Raji (cell line): ENCODE measurements around the gene XBP1.

Source experiments
- POLR2A ChIP-seq: IDR thresholded peaks from 2 replicates; pipeline ENCODE4 v1.6.1; 2011; ENCODE audit warnings: low read depth, low read length, control low read depth; ENCODE audit not compliant: insufficient read depth

Gene XBP1

DNA sequence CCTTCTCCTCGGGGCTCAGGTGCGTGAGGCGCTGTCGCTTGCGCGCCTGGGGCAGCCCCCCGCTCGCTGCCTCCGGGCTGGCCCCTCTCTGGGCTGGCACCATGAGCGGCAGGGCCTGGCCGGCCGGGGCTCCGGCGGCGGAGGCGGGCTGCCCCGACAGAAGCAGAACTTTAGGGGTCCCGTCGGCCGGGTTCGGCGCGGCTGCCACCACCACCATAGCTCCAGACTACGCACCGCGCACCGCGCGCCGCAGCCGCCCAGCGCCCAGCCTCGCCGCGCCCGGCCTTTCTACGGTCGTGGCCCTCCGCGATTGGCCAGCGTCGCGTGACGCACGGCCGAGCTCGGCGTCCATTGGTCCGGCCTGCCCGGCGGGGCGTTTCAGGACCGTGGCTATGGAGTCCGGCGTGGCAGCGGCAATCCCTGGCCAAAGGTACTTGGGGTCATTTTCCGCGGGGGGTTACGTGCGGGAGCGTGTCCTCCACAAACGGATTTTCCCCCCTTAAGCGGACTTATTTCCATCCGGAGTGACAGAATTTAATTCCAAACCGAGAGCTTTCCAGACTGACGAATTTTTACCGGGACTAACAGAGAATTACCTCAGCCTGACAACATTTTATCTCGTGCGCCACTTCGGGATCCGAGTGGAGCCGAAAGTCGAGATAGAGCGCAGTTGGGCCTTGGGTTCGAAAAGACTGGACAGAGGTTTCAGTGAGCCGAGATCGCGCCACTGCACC lies at the start of gene XBP1:
TSS of gene XBP1 (minus strand) at position 262 of the 734 bp plus-strand sequence.
- TF ChIP-seq POLR2A: peak; percentile 86

GRCh38 chr22:28846994-28847393 lies 46.6 kb upstream of the XBP1 start:
- no peak for TF ChIP-seq POLR2A

DNA sequence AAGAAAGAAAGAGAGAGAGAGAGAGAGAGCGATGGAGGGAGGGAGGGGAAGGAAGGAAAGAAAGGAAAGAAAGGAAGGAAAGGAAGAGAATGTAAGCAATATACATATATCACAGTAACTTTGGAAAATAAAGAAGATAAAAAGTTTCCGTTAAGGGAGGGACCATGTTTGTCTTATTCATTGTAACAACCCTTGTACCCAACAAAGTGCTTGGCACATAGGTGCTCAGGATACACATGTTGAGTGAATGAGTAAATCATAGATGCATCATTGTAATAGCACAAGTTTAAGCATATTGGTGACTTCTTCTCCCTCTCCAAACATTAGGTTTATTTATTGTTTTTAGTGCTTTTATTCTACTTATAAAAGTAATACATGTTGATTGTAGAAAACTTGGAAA lies 43.3 kb upstream of the XBP1 start:
- no peak for TF ChIP-seq POLR2A

GRCh38 chr22:28841111-28841510 lies 40.7 kb upstream of the XBP1 start:
- no peak for TF ChIP-seq POLR2A

- TF ChIP-seq POLR2A: no peak
These were observed 38.6 kb upstream of the XBP1 start for GRCh38 chr22:28838971-28839370.

DNA sequence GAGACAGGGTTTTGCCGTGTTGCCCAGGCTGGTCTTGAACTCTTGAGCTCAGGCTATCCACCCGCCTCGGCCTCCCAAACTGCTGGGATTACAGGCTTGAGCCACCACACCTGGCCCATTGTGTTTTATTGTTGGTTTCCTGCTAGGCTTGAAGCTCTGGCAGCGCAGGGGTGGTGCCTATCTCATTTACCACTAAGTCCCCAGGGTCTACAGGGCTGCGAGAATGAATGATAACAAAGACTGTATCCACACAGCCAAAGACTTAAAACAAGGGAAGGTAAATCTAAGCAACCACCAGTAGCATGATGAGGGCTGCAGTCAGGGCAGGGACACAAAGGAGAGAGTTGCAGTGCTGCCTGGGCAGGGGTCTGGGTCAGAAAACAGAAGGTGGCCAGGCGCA lies 37.3 kb upstream of the XBP1 start:
- no peak for TF ChIP-seq POLR2A

DNA sequence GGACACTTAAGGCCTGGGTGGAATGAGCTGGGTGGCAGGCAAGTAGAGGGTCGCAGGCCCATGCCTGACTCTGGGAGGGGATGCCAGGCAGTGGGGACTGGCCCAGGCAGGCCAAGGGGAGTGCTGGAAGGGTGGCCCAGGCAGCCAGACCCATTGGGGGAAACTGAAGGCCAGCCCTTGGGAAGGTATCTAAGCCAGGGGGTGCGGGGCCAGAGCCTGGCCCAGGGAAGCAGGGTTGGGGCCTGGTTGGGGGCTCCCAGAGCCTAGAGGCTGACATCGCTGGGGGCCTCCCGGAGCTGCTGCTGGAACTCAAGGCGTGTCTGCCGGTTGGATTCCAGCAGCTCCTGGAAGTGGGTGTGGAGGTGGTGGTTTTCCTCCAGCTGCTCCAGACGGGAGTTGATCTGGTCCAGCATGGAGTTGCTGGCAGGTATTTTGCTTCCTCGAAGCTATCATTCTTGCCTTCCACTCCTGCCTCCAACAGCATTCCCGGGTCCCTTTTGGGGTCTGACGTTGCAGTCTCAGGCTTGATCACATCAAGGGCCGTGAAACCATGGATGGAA lies 35.3 kb upstream of the XBP1 start:
- no peak for TF ChIP-seq POLR2A

DNA sequence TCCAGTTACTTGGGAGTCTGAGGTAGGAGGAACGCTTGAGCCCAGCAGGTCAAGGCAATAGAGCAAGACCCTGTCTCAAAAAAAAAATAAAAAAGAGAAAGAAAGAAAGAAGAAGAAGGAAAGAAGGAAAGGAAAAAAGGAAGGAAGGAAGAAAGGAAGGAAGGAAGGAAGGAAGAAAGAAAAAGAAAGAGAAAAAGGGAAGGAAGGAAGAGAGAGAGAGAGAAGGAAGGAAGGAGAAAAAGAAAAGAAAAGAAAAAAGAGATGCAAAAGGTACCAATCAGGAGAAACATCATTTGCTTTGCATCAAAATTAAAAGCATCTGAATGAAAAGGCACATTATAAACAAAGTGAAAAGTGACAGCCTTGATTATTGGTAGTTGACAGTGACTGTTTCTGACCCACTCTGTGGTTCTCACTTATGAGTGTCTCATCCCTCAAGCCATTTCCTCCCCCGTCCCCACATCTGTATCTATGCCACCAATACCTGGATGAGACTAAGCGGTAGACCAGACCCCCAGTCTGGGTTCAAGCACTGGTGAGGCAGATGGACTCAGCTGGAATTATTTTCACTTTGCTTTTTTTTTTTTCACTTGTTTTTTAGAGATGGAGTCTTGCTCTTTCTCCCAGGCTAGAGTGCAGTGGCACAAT lies 33.0 kb upstream of the XBP1 start:
- no peak for TF ChIP-seq POLR2A

- no peak for TF ChIP-seq POLR2A
These were observed 32.4 kb upstream of the XBP1 start for GRCh38 chr22:28832731-28833130.

- no peak for TF ChIP-seq POLR2A
These were observed 31.0 kb upstream of the XBP1 start for GRCh38 chr22:28831140-28832072.

DNA sequence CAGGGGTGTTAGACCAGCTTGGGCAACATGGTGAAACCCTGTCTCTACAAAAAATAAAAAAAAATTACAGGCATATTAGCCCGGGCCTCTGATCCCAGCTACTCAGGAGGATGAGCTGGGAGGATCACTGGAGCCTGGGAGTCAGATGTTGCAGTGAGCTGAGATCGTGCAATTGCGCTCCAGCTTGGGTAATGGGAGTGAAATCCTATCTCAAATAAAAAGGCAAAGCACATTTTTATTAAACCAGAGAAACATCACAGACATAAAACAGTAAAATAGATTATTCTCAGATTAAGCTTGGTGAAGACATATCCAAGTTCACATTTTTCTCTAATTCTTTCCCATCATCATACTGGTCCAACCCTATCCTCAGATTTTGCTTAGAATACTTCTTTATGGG lies 30.1 kb upstream of the XBP1 start:
- TF ChIP-seq POLR2A: no peak

- no peak for TF ChIP-seq POLR2A
These were observed 29.2 kb upstream of the XBP1 start for GRCh38 chr22:28829358-28830181.

GRCh38 chr22:28826921-28827320 lies 26.6 kb upstream of the XBP1 start:
- no peak for TF ChIP-seq POLR2A

DNA sequence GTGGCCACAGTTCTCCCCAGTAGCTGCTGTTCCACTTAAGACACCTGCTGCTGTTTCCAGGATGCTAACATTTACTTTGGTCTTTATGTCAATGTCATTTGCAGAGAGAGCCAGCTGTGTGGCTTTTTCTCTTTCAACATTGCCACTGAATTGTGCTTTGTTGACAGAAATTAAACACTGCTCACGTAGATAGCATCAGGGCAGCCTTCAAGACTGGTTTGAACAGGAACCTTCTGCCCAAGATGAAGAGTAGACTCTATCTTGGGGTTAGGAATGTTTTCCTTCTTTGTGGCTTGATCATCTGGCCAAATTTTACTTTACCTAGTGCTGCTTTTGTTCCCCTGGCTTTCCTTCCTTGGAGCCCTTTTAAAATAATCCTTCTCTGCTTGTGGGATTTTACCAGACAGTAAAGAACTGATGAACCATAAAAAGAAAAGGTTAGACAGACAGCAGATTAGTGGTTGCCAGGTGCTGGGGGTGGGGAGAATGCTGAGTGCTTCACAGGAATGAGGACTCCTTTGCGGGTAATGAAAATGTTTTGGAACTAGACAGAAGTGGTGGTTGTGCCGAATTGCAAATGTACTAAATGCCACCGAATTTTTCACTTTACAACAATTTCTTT lies 22.7 kb upstream of the XBP1 start:
- 0 out of 2 replicates have a peak, but pooled peaks have one; percentile 18 for TF ChIP-seq POLR2A
